ENCODE data around the gene DKKL1. TPM values are rescaled to one million over a fixed set of nuclear protein-coding genes. Genes with fewer than 3 reads are reported as not detected.
A peak's percentile ranks its signal among the peaks of the same experiment; 100 is the strongest.

DKKL1 gene
- total RNA-seq, 1 experiment from 2014 or later, result 2.4 TPM

GRCh38 chr19:49407482-49408015 lies 43.9 kb downstream of the DKKL1 start:
- H3K27ac Mint-ChIP-seq, result no peak overlapping the region
- ChIA-PET POLR2A (no interaction called here), CTCF (interaction anchor here (0.8 kb wide), 1 partner anchor 15 kb away, joined by 3 read pairs; no protein-coding TSS in a partner anchor)
- no peak for ATAC-seq
- H3K4me3 Mint-ChIP-seq, result no peak overlapping the region
- DNase-seq (ENCODE audit: low spot score), result no peak
- H3K36me3 Mint-ChIP-seq, result no peaks in the 10 kb centered on the region
- no peak for TF ChIP-seq TP53 (CRISPR knock-in tag; IDR thresholded peaks at IDR 0.05)
- TF ChIP-seq GABPB1 (CRISPR knock-in tag; IDR thresholded peaks at IDR 0.05), result no peak
- TF ChIP-seq ATF1 (CRISPR knock-in tag; IDR thresholded peaks at IDR 0.05), result no peak
- no peak for TF ChIP-seq ZNF281 (CRISPR knock-in tag; IDR thresholded peaks at IDR 0.05)
- no peak for TF ChIP-seq TCF7 (CRISPR knock-in tag; IDR thresholded peaks at IDR 0.05; ENCODE audit: low read depth)
- no peak for TF ChIP-seq ETV6 (CRISPR knock-in tag; IDR thresholded peaks at IDR 0.05)
- TF ChIP-seq STAT6 (CRISPR knock-in tag; conservative IDR thresholded peaks at IDR 0.05; ENCODE audit: low read depth), result no peak
- no peak for TF ChIP-seq ZNF396 (CRISPR knock-in tag; IDR thresholded peaks at IDR 0.05; ENCODE audit: borderline replicate concordance)
- no peak for TF ChIP-seq ZBTB43 (CRISPR knock-in tag; IDR thresholded peaks at IDR 0.05)
- no peak for TF ChIP-seq ZBTB21 (CRISPR knock-in tag; IDR thresholded peaks at IDR 0.05; ENCODE audit: borderline replicate concordance)
- no peak for TF ChIP-seq JAZF1 (CRISPR knock-in tag; IDR thresholded peaks at IDR 0.05)
- TF ChIP-seq RELA (CRISPR knock-in tag; IDR thresholded peaks at IDR 0.05; ENCODE audit: borderline replicate concordance), result no peak
- no peak for TF ChIP-seq MYBL2 (CRISPR knock-in tag; IDR thresholded peaks at IDR 0.05)
- TF ChIP-seq NR2C2 (CRISPR knock-in tag; IDR thresholded peaks at IDR 0.05), result no peak
- no peak for TF ChIP-seq ZMAT4 (CRISPR knock-in tag; IDR thresholded peaks at IDR 0.05)
- TF ChIP-seq ZNF263 (CRISPR knock-in tag; IDR thresholded peaks at IDR 0.05; ENCODE audit: low read depth), result no peak
- no peak for TF ChIP-seq FOXJ3 (CRISPR knock-in tag; IDR thresholded peaks at IDR 0.05; ENCODE audit: borderline replicate concordance)
- peaks cover 34% of the 10 kb centered on the region for H3K4me1 Mint-ChIP-seq
- H3K27me3 Mint-ChIP-seq (ENCODE audit: low read depth), result peaks cover 9% of the 10 kb centered on the region; the same call in 1 of the 2 replicates
- no peaks in the 10 kb centered on the region for H3K9me3 Mint-ChIP-seq

GRCh38 chr19:49408816-49409440 lies 45.3 kb downstream of the DKKL1 start:
- no peak overlapping the region for H3K4me3 Mint-ChIP-seq
- no peaks in the 10 kb centered on the region for H3K36me3 Mint-ChIP-seq
- peaks cover 35% of the 10 kb centered on the region for H3K4me1 Mint-ChIP-seq
- DNase-seq (ENCODE audit: low spot score), result no peak
- CTCF ChIA-PET, result interaction anchor here (1.0 to 1.8 kb wide), 4 partner anchors 9 to 34 kb away, joined by 3 to 9 read pairs (median 4); no protein-coding TSS in a partner anchor
- no peak overlapping the region for H3K27ac Mint-ChIP-seq
- peaks cover 13% of the 10 kb centered on the region; the same call in 1 of the 2 replicates for H3K27me3 Mint-ChIP-seq (ENCODE audit: low read depth)
- no peak for ATAC-seq
- TF ChIP-seq ATF6 (CRISPR knock-in tag; IDR thresholded peaks at IDR 0.05) (no peak), NR1H2 (CRISPR knock-in tag; IDR thresholded peaks at IDR 0.05) (0 out of 2 replicates have a peak, but pooled peaks have one; percentile 19)
- no peaks in the 10 kb centered on the region for H3K9me3 Mint-ChIP-seq
- POLR2A ChIA-PET, result no interaction called here
